Measurements from ENCODE around the gene WWOX.

DNA sequence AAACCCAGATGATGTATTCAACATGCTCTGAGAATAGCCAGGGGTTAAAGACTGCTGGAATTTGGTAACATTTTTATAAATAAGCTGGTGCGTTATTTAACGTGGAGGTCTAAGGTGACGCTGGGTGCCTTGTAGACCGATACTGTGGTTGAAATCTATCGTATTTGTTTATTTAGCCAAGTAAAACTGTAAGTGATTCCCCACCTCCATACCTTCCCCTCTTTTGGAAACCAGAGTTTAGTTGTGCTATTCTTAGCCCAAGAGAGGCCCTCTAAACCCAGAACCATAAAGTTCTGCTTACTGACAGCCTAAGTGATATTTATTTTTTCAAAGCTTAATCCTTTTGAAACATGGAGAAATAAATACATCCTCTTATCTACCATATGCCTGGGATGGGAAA is 744.5 kb downstream of the WWOX start:
- TF ChIP-seq CTCF (optimal IDR thresholded peaks at IDR 0.05 in 1 of 3, IDR thresholded peaks at IDR 0.05 in 1 of 3, conservative IDR thresholded peaks at IDR 0.05 in 1 of 3; ENCODE audit: extremely low read depth in 1 of 3, insufficient read depth in 2 of 3, low read length in 3 of 3) = no peak
- TF ChIP-seq EZH2 (IDR thresholded peaks at IDR 0.05; ENCODE audit: low read length) = no peak

Data from keratinocyte (primary cell).